ENCODE measurements around the gene KCNJ12. TPM values are rescaled to one million over a fixed set of nuclear protein-coding genes. Genes with fewer than 3 reads are reported as not detected.
"Not testable (repeated sequence)": the region's sequence is repeated elsewhere in the genome, so short reads cannot be mapped to it uniquely, and the experiment has no call there.

KCNJ12 gene
- polyA plus RNA-seq, 3 donors, result not detected

DNA sequence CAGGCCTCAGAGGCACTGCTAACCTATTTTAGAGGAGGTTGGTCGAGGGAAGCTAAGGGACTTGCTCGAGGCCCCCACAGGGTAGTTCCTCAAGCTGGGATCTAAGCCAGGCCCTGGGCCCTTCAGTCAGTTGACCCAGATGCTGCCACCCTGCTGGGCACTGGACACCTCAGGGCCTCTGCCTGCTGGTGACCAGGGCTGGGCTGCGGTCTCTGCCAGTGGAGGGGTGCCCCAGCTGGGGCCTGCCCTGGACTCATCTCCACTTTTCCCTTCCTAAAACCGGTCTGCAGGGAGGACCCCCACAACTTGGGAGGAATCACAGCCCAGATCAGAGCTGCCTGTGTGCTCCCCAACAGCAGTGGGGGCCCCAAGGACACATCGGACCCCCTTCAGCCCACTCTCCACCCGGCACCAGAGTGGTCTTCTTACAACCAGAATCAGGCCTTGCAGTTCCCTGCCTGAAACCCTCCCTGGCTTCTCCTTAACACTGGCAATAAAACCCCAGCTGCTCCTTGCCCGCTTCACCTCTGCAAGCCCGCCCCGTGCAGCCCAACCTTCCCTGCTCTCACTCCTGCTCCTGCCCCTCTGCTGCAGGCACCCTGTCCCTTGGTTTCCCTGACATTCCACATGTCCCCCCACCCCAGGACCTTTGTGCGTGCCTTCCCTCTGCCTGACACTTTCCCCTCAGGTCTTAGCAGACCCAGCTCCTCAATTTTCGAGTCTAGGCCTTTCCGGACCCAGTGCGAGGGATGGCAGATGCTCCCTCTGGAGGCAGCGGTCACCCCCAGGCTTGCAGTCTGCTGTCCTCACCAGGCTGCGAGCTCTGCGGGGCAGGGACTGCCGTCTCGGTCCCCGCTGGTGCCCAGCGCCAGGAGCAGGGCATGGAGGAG is 45.5 kb downstream of the KCNJ12 start:
- H3K4me3 Mint-ChIP-seq; H3K27me3 Mint-ChIP-seq (ENCODE audit: low read depth in 3 of 3); H3K9ac ChIP-seq (ENCODE audit: insufficient read depth, low read length, poor library complexity, severe bottlenecking); H3K4me2 ChIP-seq (replicated peaks; ENCODE audit: extremely low read depth, low read length, poor library complexity, severe bottlenecking); H3K36me3 ChIP-seq (replicated peaks in 1 of 2; ENCODE audit: control insufficient read depth in 1 of 2, insufficient read depth in 2 of 2, low read length in 2 of 2); H3K27me3 ChIP-seq (ENCODE audit: control insufficient read depth in 2 of 2, insufficient read depth in 2 of 2, low read length in 2 of 2); H2AFZ ChIP-seq (ENCODE audit: insufficient read depth, low read depth, low read length, poor library complexity, severe bottlenecking); H3K9me3 ChIP-seq (replicated peaks in 1 of 2; ENCODE audit: control insufficient read depth in 1 of 2, insufficient read depth in 1 of 2, low read length in 2 of 2); H3K27ac Mint-ChIP-seq; intact Hi-C loops (cut with micrococcal nuclease); H3K36me3 Mint-ChIP-seq; H3K9me3 Mint-ChIP-seq; H4K20me1 ChIP-seq (ENCODE audit: insufficient read depth, low read length); H3K4me1 ChIP-seq (ENCODE audit: control insufficient read depth in 1 of 2, insufficient read depth in 2 of 2, low read length in 2 of 2); H3K4me3 ChIP-seq (replicated peaks in 1 of 3; ENCODE audit: low read depth in 2 of 3, low read length in 3 of 3); H3K79me2 ChIP-seq (ENCODE audit: insufficient read depth, low read length); H3K27ac ChIP-seq (ENCODE audit: low read depth in 1 of 2, low read length in 2 of 2); H3K4me1 Mint-ChIP-seq: not testable (repeated sequence)
- WGBS (ENCODE audit: insufficient coverage), result 83% methylated on average over 17 of the region's 20 CpGs
- DNase-seq, result peak in 1 of 3 donors; percentile 2

DNA sequence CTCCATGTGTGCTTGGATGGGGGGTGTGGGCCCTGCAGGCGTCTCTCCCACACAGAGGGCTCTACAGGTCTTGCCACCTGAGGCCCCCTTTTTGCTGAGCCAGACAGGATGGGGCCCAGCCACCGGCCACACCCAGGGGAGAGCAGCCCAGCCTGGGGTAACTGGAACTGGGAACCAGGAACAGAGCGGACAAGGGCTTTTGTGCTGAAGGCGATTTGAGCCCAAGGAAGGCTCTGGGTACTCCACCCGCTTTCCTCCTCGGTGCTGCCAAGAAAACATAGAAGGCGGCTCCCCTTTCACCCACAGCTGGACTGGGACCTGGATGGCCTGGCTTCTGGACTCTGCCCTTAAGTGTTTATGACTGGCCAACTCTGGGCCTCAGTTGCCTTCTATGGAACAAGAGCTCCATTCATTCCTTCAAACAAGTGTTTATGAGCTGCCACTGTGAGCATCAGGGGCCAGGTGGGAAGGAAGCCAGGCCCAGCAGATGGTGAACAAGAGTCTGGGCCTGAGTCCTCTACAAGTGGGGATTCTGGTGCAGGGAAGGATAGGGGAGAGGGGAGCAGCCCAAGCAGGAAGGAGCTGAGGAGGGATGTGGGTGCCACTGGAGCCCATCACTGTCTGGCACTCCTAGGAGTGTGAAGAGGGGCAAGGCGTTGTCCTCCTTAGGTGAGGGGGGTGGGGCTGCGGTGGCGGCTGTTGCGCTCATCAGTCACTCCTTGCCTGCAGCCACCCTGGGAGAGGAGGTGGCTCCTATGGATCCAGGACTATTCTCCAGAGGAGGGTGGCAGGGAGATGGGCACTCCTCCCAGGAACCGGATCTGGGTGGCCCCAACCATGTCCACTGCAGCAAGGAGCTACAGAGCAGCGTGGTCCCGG is 46.4 kb downstream of the KCNJ12 start:
- H3K4me1 ChIP-seq (ENCODE audit: control insufficient read depth in 1 of 2, insufficient read depth in 2 of 2, low read length in 2 of 2); H3K36me3 ChIP-seq (replicated peaks in 1 of 2; ENCODE audit: control insufficient read depth in 1 of 2, insufficient read depth in 2 of 2, low read length in 2 of 2); H3K27ac Mint-ChIP-seq; H3K79me2 ChIP-seq (ENCODE audit: insufficient read depth, low read length); H4K20me1 ChIP-seq (ENCODE audit: insufficient read depth, low read length); H3K9me3 Mint-ChIP-seq; H3K9me3 ChIP-seq (replicated peaks in 1 of 2; ENCODE audit: control insufficient read depth in 1 of 2, insufficient read depth in 1 of 2, low read length in 2 of 2); H3K27me3 ChIP-seq (ENCODE audit: control insufficient read depth in 2 of 2, insufficient read depth in 2 of 2, low read length in 2 of 2); intact Hi-C loops (cut with micrococcal nuclease); H3K27ac ChIP-seq (ENCODE audit: low read depth in 1 of 2, low read length in 2 of 2); H2AFZ ChIP-seq (ENCODE audit: insufficient read depth, low read depth, low read length, poor library complexity, severe bottlenecking); H3K4me3 ChIP-seq (replicated peaks in 1 of 3; ENCODE audit: low read depth in 2 of 3, low read length in 3 of 3); H3K4me3 Mint-ChIP-seq; H3K4me2 ChIP-seq (replicated peaks; ENCODE audit: extremely low read depth, low read length, poor library complexity, severe bottlenecking); H3K36me3 Mint-ChIP-seq; H3K4me1 Mint-ChIP-seq; H3K27me3 Mint-ChIP-seq (ENCODE audit: low read depth in 3 of 3); H3K9ac ChIP-seq (ENCODE audit: insufficient read depth, low read length, poor library complexity, severe bottlenecking); DNase-seq: not testable (repeated sequence)
- WGBS (ENCODE audit: insufficient coverage), result 79% methylated on average over 4 of the region's 14 CpGs

DNA sequence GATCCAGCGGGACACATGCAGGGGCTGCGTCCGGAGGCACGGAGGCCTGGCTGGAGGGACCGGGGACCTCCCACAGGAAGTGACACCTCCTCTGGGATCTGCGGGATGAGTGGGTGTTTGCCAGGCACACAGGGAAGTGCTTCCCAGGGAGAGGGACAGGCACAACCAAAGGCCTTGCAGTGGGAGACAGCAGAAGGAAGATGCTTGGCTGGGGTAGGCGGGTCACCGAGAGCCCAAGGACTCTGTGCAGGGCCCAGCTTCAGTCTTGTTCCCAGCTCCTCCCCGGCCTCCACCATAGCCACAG is 47.0 kb downstream of the KCNJ12 start:
- DNase-seq; intact Hi-C loops (cut with micrococcal nuclease); H3K4me2 ChIP-seq (replicated peaks; ENCODE audit: extremely low read depth, low read length, poor library complexity, severe bottlenecking): not testable (repeated sequence)

DNA sequence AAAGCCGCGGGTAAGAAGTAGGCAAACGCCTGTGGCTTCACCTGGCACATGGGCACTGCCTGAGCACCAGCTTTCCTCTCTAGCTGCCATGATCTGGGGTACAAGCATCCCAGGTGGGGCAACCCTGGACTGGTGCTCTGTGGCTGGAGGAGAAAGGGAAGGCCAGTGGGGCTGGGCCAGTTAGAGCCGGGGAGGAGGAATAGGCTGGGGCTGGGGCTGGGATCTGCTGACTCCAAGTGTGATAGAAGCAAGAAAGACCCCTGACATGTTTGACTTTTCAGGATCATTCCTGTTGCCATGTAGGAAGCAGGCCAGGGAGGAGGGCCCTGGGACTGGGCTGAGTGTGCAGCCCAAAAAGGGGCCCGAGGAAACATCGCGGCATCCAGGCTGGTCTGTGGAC is 48.5 kb downstream of the KCNJ12 start:
- H3K4me3 Mint-ChIP-seq; H3K27me3 Mint-ChIP-seq (ENCODE audit: low read depth in 3 of 3); H4K20me1 ChIP-seq (ENCODE audit: insufficient read depth, low read length); H3K36me3 Mint-ChIP-seq; H3K9me3 ChIP-seq (replicated peaks in 1 of 2; ENCODE audit: control insufficient read depth in 1 of 2, insufficient read depth in 1 of 2, low read length in 2 of 2); DNase-seq; H2AFZ ChIP-seq (ENCODE audit: insufficient read depth, low read depth, low read length, poor library complexity, severe bottlenecking); H3K4me1 Mint-ChIP-seq; H3K27ac Mint-ChIP-seq; H3K9me3 Mint-ChIP-seq; H3K4me3 ChIP-seq (replicated peaks in 1 of 3; ENCODE audit: low read depth in 2 of 3, low read length in 3 of 3); H3K4me2 ChIP-seq (replicated peaks; ENCODE audit: extremely low read depth, low read length, poor library complexity, severe bottlenecking); H3K36me3 ChIP-seq (replicated peaks in 1 of 2; ENCODE audit: control insufficient read depth in 1 of 2, insufficient read depth in 2 of 2, low read length in 2 of 2); H3K27me3 ChIP-seq (ENCODE audit: control insufficient read depth in 2 of 2, insufficient read depth in 2 of 2, low read length in 2 of 2); H3K79me2 ChIP-seq (ENCODE audit: insufficient read depth, low read length); H3K27ac ChIP-seq (ENCODE audit: low read depth in 1 of 2, low read length in 2 of 2); H3K4me1 ChIP-seq (ENCODE audit: control insufficient read depth in 1 of 2, insufficient read depth in 2 of 2, low read length in 2 of 2); intact Hi-C loops (cut with micrococcal nuclease); H3K9ac ChIP-seq (ENCODE audit: insufficient read depth, low read length, poor library complexity, severe bottlenecking): not testable (repeated sequence)
- 94% methylated on average over 4 of the region's 7 CpGs for WGBS (ENCODE audit: insufficient coverage)

More for the DNA sequence above, 47.0 kb downstream of the KCNJ12 start:
- not testable (repeated sequence) for H3K4me3 Mint-ChIP-seq; H3K36me3 Mint-ChIP-seq; H3K79me2 ChIP-seq (ENCODE audit: insufficient read depth, low read length); H3K9ac ChIP-seq (ENCODE audit: insufficient read depth, low read length, poor library complexity, severe bottlenecking); H3K9me3 Mint-ChIP-seq; H3K27me3 Mint-ChIP-seq (ENCODE audit: low read depth in 3 of 3); H2AFZ ChIP-seq (ENCODE audit: insufficient read depth, low read depth, low read length, poor library complexity, severe bottlenecking); H3K36me3 ChIP-seq (replicated peaks in 1 of 2; ENCODE audit: control insufficient read depth in 1 of 2, insufficient read depth in 2 of 2, low read length in 2 of 2); H3K4me1 Mint-ChIP-seq; H3K9me3 ChIP-seq (replicated peaks in 1 of 2; ENCODE audit: control insufficient read depth in 1 of 2, insufficient read depth in 1 of 2, low read length in 2 of 2); H3K4me1 ChIP-seq (ENCODE audit: control insufficient read depth in 1 of 2, insufficient read depth in 2 of 2, low read length in 2 of 2); H3K27me3 ChIP-seq (ENCODE audit: control insufficient read depth in 2 of 2, insufficient read depth in 2 of 2, low read length in 2 of 2); H3K4me3 ChIP-seq (replicated peaks in 1 of 3; ENCODE audit: low read depth in 2 of 3, low read length in 3 of 3); H3K27ac Mint-ChIP-seq; H4K20me1 ChIP-seq (ENCODE audit: insufficient read depth, low read length); H3K27ac ChIP-seq (ENCODE audit: low read depth in 1 of 2, low read length in 2 of 2)
- 94% methylated on average over 9 of the region's 9 CpGs for WGBS (ENCODE audit: insufficient coverage)

All from CD14-positive monocyte (primary cell).